Measurements from ENCODE around the gene IRX5. TPM values are rescaled to one million over a fixed set of nuclear protein-coding genes. Genes with fewer than 3 reads are reported as not detected.

The IRX5 gene
- total and polyA plus RNA-seq, 2 of the 4 experiments (the other 2 are of a cell fraction), result not detected

GRCh38 chr16:54928016-54928356, 2.7 kb upstream of the IRX5 start:
- Histone ChIP-seq H3K36me3 (ENCODE audit: control insufficient read depth, insufficient read depth, low read length) (no peaks in the 10 kb centered on the region), H3K27ac (ENCODE audit: insufficient read depth, low read length) (no peak overlapping the region), H2BK120ac (ENCODE audit: low read depth, low read length) (no peak overlapping the region), H3K4ac (ENCODE audit: low read depth, low read length) (no peak overlapping the region), H4K91ac (ENCODE audit: insufficient read depth, low read depth, low read length) (no peak overlapping the region), H3K9ac (ENCODE audit: low read depth, low read length) (peak overlapping the region; percentile 10; the same call in 1 of the 2 replicates), H4K20me1 (ENCODE audit: insufficient read depth, low read length) (no peaks in the 10 kb centered on the region), H4K8ac (ENCODE audit: low read depth in 2 of 2, low read length in 2 of 2) (no peak overlapping the region), H3K79me1 (ENCODE audit: low read depth in 1 of 2, low read length in 2 of 2) (no peaks in the 10 kb centered on the region), H3K4me1 (ENCODE audit: control insufficient read depth, insufficient read depth, low read length) (no peaks in the 10 kb centered on the region), H3K9me1 (ENCODE audit: insufficient read depth, low read length) (no peaks in the 10 kb centered on the region), H2AFZ (replicated peaks; ENCODE audit: low read length, poor library complexity) (no peak overlapping the region), H3K4me2 (ENCODE audit: low read depth, low read length) (peak overlapping the region; percentile 83), H3K18ac (ENCODE audit: low read depth, low read length) (no peak overlapping the region), H3K56ac (ENCODE audit: extremely low read depth, insufficient read depth, low read length) (no peak overlapping the region), H3K4me3 (ENCODE audit: insufficient read depth, low read depth, low read length) (peak overlapping the region; percentile 53), H2BK20ac (ENCODE audit: low read depth, low read length) (no peak overlapping the region), H3K27me3 (ENCODE audit: control insufficient read depth, insufficient read depth, low read length) (peaks cover 29% of the 10 kb centered on the region), H3K14ac (replicated peaks; ENCODE audit: low read depth, low read length) (no peak overlapping the region), H3K9me3 (ENCODE audit: control insufficient read depth, insufficient read depth, low read length) (peaks cover 5% of the 10 kb centered on the region; the same call in 1 of the 2 replicates), H2AK5ac (ENCODE audit: low read depth, low read length) (no peak overlapping the region), H2BK5ac (ENCODE audit: low read depth, low read length, poor library complexity, severe bottlenecking) (no peak overlapping the region), H2BK15ac (ENCODE audit: low read depth, low read length) (no peak overlapping the region), H2AK9ac (replicated peaks; ENCODE audit: low read depth, low read length, poor library complexity) (no peak overlapping the region), H3K23ac (ENCODE audit: low read depth, low read length) (no peak overlapping the region), H4K5ac (ENCODE audit: low read depth, low read length) (no peak overlapping the region)
- BruUV-seq (replicated peaks), result no TSS peak
- intact Hi-C loops (cut with micrococcal nuclease), result loop anchor here (5.0 to 10.0 kb wide), 3 partner anchors 1036 to 1383 kb away; no protein-coding TSS in a partner anchor
- in situ Hi-C loops (cut with MboI; ENCODE audit: low sequenced_read_pairs), result loop anchor here (25.0 kb wide), 3 partner anchors 641 to 1166 kb away; partner anchors contain the start of gene IRX3
- TF ChIP-seq CHD1 (IDR thresholded peaks at IDR 0.05; ENCODE audit: low read depth, low read length), result no peak
- no peak for TF ChIP-seq SMC3 (IDR thresholded peaks at IDR 0.05; ENCODE audit: low read depth, low read length)
- TF ChIP-seq ELK1 (IDR thresholded peaks at IDR 0.05; ENCODE audit: borderline replicate concordance, low read depth, low read length), result no peak
- TF ChIP-seq FOS (IDR thresholded peaks at IDR 0.05; ENCODE audit: low read depth, low read length), result no peak
- no peak for TF ChIP-seq CEBPB (IDR thresholded peaks at IDR 0.05; ENCODE audit: low read depth, low read length)
- no peak for TF ChIP-seq MXI1 (IDR thresholded peaks at IDR 0.05; ENCODE audit: borderline replicate concordance, low read depth, low read length)
- TF ChIP-seq RFX5 (IDR thresholded peaks at IDR 0.05; ENCODE audit: low read depth, low read length), result no peak
- TF ChIP-seq NFE2L2 (IDR thresholded peaks at IDR 0.05; ENCODE audit: low read depth, low read length), result no peak
- ATAC-seq (ENCODE audit: low read depth) (no peak), DNase-seq (no peak)
- WGBS, 2 experiments (ENCODE audit: extremely low coverage in 2 of 2, insufficient read length in 1 of 2), result no CpG with 5 or more reads among the region's 13 CpGs
- POLR2A ChIA-PET (ENCODE audit: unreplicated experiment), result no interaction called here
- CTCF ChIA-PET, result no interaction called here
- dilution Hi-C loops (cut with HindIII; ENCODE audit: low sequenced_read_pairs, unreplicated experiment), result no loop called here

Measured in IMR-90 (cell line).